Hepatocyte (in vitro differentiated cells): Measurements from ENCODE around the gene MAGI1.

Experiments
- EZH2 ChIP-seq: fragments of 200-600 bp; sonication (generic); IDR thresholded peaks from 2 replicates; pipeline ENCODE4 v1.6.1; 2016; ENCODE audit warnings: antibody characterized with exemption, mild to moderate bottlenecking, borderline replicate concordance
- EZH2phosphoT487 ChIP-seq: fragments of 200-600 bp; sonication (generic); IDR thresholded peaks from one replicate; pipeline ENCODE4 v1.6.1; 2018; ENCODE audit warnings: antibody characterized with exemption, mild to moderate bottlenecking, low read depth, moderate library complexity; ENCODE audit not compliant: unreplicated experiment, severe bottlenecking
- TF ChIP-seq, protein P1 (sequence below): fragments of 200-600 bp; sonication (generic); IDR thresholded peaks from 2 replicates; pipeline ENCODE4 v1.5.1; 2016; ENCODE audit warnings: antibody characterized with exemption, mild to moderate bottlenecking; ENCODE audit not compliant: poor library complexity

DNA sequence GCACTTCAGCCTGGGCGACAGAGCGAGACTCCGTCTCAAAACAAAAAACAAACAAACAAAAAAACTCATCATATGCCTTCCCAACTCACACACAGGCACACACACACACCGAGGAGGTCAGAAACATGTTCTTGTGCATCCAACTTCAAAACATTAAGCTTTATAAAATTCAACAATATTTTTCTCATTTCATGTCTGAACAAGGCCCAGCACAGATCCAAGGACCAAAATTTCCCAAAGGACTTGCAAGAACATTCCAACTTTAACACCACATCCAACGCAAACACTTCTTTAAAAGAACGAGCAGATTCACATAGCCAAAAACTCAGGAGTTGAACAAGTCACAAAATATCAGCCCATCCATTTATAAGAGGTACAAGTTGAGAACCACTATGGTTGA lies 148.4 kb downstream of the MAGI1 start:
- TF ChIP-seq, protein P1, sequence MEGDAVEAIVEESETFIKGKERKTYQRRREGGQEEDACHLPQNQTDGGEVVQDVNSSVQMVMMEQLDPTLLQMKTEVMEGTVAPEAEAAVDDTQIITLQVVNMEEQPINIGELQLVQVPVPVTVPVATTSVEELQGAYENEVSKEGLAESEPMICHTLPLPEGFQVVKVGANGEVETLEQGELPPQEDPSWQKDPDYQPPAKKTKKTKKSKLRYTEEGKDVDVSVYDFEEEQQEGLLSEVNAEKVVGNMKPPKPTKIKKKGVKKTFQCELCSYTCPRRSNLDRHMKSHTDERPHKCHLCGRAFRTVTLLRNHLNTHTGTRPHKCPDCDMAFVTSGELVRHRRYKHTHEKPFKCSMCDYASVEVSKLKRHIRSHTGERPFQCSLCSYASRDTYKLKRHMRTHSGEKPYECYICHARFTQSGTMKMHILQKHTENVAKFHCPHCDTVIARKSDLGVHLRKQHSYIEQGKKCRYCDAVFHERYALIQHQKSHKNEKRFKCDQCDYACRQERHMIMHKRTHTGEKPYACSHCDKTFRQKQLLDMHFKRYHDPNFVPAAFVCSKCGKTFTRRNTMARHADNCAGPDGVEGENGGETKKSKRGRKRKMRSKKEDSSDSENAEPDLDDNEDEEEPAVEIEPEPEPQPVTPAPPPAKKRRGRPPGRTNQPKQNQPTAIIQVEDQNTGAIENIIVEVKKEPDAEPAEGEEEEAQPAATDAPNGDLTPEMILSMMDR, result no peak
- TF ChIP-seq EZH2 (no peak), EZH2phosphoT487 (no peak)
